HTR-8/SVneo (cell line): ENCODE results near the gene SIDT2.
"Not testable (repeated sequence)": the region's sequence is repeated elsewhere in the genome, so short reads cannot be mapped to it uniquely, and the experiment has no call there.

Experiments used
- DNase-seq: peaks from one replicate; pipeline ENCODE4 v3.0.0; 2011; ENCODE audit warnings: low spot score, mixed read lengths; ENCODE audit not compliant: insufficient read length
- FAIRE-seq: peaks from 2 replicates; lab custom pipeline; 2011; peaks lifted over from hg19 to GRCh38; lab: Jason Lieb, UNC

SIDT2 gene

GRCh38 chr11:117171007-117171403 lies 7.5 kb upstream of the SIDT2 start:
- DNase-seq = no peak

GRCh38 chr11:117171404-117172061 lies 7.0 kb upstream of the SIDT2 start:
- DNase-seq (no peak), FAIRE-seq (no peak)

More at GRCh38 chr11:117171007-117171403, 7.5 kb upstream of the SIDT2 start:
- FAIRE-seq = peak; percentile 42

GRCh38 chr11:117172724-117173421 lies 5.7 kb upstream of the SIDT2 start:
- no peak for FAIRE-seq
- no peak for DNase-seq

GRCh38 chr11:117175104-117175503 lies 3.4 kb upstream of the SIDT2 start:
- no peak for FAIRE-seq

GRCh38 chr11:117175781-117176180 lies 2.8 kb upstream of the SIDT2 start:
- FAIRE-seq (no peak), DNase-seq (no peak)

More at GRCh38 chr11:117175104-117175503, 3.4 kb upstream of the SIDT2 start:
- DNase-seq = no peak

GRCh38 chr11:117176186-117176585 lies 2.4 kb upstream of the SIDT2 start:
- DNase-seq = no peak
- FAIRE-seq = peak; percentile 58

GRCh38 chr11:117177534-117178209 lies 871 bp upstream of the SIDT2 start:
- FAIRE-seq (no peak), DNase-seq (no peak)

- peak; percentile 68 for FAIRE-seq
- peak; percentile 31 for DNase-seq
Observed at GRCh38 chr11:117179048-117179999, 781 bp downstream of the SIDT2 start.

- DNase-seq (no peak), FAIRE-seq (no peak)
Observed at GRCh38 chr11:117180020-117180419, 1.5 kb downstream of the SIDT2 start.

GRCh38 chr11:117180661-117181585 lies 2.4 kb downstream of the SIDT2 start:
- DNase-seq (no peak), FAIRE-seq (no peak)

- FAIRE-seq = no peak
- DNase-seq = no peak
Observed at GRCh38 chr11:117181586-117182550, 3.3 kb downstream of the SIDT2 start.

GRCh38 chr11:117182551-117182935 lies 4.0 kb downstream of the SIDT2 start:
- no peak for FAIRE-seq
- no peak for DNase-seq

GRCh38 chr11:117183178-117183577 lies 4.6 kb downstream of the SIDT2 start:
- FAIRE-seq, DNase-seq: not testable (repeated sequence)

- no peak for FAIRE-seq
- no peak for DNase-seq
Observed at GRCh38 chr11:117183724-117184349, 5.3 kb downstream of the SIDT2 start.

GRCh38 chr11:117185736-117186430 lies 7.3 kb downstream of the SIDT2 start:
- FAIRE-seq = no peak
- no peak for DNase-seq

- no peak for FAIRE-seq
Observed at GRCh38 chr11:117186431-117186761, 7.9 kb downstream of the SIDT2 start.

GRCh38 chr11:117187007-117187406 lies 8.5 kb downstream of the SIDT2 start:
- FAIRE-seq = no peak

More at GRCh38 chr11:117186431-117186761, 7.9 kb downstream of the SIDT2 start:
- no peak for DNase-seq

More at GRCh38 chr11:117187007-117187406, 8.5 kb downstream of the SIDT2 start:
- DNase-seq = no peak
